Adrenal gland (tissue), 5 donors: ENCODE measurements around the gene SUSD6.

Experiments used
- CTCF ChIP-seq, 6 experiments: fragments of 450-650 bp in 4 of 6; fragments of 200-600 bp in 2 of 6; sonication (generic) in 1 of 6; IDR thresholded peaks; 1 replicate in 5 of 6; 2 replicates in 1 of 6; pipeline versions ENCODE4 v1.5.1 to v1.8.0; 2016 to 2021; ENCODE audit warnings: antibody characterized with exemption in 6 of 6, mild to moderate bottlenecking in 2 of 6, moderate library complexity in 1 of 6
- POLR2A ChIP-seq, 2 donors: fragments of 450-650 bp; IDR thresholded peaks; one replicate each; pipeline ENCODE4 v1.6.1; 2017; ENCODE audit warnings: antibody characterized with exemption in 2 of 2, mild to moderate bottlenecking in 2 of 2, moderate library complexity in 1 of 2
- donor health status: DM: no; HTN: no; CAD: no.

DNA sequence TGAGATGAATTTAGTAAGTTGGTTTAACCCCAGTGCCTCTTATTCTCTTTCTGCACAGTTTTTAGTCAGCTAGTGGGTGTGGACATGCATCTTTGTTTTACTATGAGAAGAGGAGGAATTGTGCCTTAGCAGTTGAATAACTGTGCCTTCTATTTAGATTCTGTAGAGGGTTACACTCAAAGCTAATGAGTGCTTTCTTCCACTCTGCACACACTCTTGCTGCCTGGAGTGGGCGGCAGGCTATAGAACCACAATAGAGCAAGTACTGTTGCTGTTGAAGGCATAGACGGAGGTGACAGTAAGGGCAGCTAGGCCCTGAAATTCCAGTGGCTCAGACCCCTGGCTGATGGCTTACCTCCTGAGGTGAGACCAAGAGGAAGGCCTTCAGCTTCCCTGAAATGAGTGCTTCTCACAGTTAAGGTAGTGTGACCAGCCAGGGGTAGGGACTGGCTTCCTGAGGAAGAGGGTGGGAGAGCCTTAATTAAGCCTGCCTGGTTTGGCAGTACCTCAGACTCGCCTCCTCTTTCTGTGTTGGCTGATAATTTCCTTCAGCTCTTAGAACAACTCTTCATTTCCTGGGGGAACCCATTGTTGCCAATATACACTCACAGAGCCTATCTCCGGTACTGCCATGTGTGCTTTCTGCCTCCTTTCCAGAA is 24.7 kb downstream of the SUSD6 start:
- TF ChIP-seq CTCF (IDR thresholded peaks at IDR 0.05) (no peak), POLR2A (IDR thresholded peaks at IDR 0.05) (no peak)
